ENCODE results near the gene PLA2G6. TPM values are rescaled to one million over a fixed set of nuclear protein-coding genes. Genes with fewer than 3 reads are reported as not detected.
"Not testable (repeated sequence)": the region's sequence is repeated elsewhere in the genome, so short reads cannot be mapped to it uniquely, and the experiment has no call there.

Gene PLA2G6
- total RNA-seq, 1 experiment from 2014 or later = 36.0 TPM

DNA sequence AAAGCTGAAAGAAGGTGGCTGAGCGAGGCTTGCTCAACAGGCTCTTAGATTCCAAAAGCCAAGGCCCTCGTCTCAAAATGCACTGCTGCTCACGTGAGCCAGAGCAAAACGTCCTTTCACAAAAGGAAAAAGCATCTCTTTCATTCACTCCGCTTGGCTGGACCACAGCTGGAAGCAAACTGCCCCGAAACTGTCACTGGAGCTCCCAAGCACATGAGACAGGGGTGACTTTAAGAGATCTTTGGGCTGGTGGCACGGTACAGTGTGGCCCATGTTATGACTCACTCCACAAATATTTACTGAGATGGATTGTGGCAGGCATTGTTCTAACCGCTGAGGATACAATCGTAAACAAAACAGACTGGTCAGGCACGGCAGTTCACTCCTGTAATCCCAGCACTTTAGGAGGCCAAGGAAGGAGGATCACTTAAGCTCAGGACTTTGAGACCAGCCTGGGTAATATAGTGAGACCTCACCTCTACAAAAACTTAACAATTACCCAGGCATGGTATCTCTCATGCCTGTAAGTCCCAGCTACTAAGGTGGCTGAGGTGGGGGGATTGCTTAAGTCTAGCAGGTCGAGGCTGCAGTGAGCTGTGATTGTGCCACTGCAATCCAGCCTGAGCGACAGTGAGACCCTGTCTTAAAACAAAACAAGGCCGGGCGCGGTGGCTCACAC, 3.6 kb downstream of the PLA2G6 start:
- Histone ChIP-seq H3K27ac (ENCODE audit: low read depth, low read length) (peak overlapping the region; percentile 97), H3K4me2 (ENCODE audit: low read length) (peak overlapping the region; percentile 96), H2AFZ (ENCODE audit: low read depth, low read length, poor library complexity, severe bottlenecking) (no peak overlapping the region), H3K27me3 (ENCODE audit: insufficient read depth, low read length) (no peaks in the 10 kb centered on the region), H3K9ac (ENCODE audit: low read length) (peak overlapping the region; percentile 55), H3K36me3 (ENCODE audit: control insufficient read depth in 1 of 2, insufficient read depth in 2 of 2, low read length in 2 of 2) (no peaks in the 10 kb centered on the region), H3K9me3 (ENCODE audit: control insufficient read depth in 1 of 2, insufficient read depth in 1 of 2, low read depth in 1 of 2, low read length in 2 of 2) (no peaks in the 10 kb centered on the region), H3K4me1 (ENCODE audit: control insufficient read depth in 1 of 2, insufficient read depth in 2 of 2, low read length in 2 of 2) (peaks cover 52 to 61% of the 10 kb centered on the region in 2 experiments), H3K4me3 (replicated peaks in 1 of 2; ENCODE audit: low read depth in 1 of 2, low read length in 2 of 2) (peak overlapping the region; percentile 8 to 45; a peak in 3 of 4 replicates), H3K9me2 (ENCODE audit: insufficient read depth) (no peaks in the 10 kb centered on the region), H4K20me1 (ENCODE audit: insufficient read depth) (no peaks in the 10 kb centered on the region), H3K79me2 (ENCODE audit: insufficient read depth, low read length) (peaks cover 6% of the 10 kb centered on the region)
- CTCF ChIA-PET = interaction anchor here (0.6 to 1.2 kb wide), 2 partner anchors 63 to 78 kb away, joined by 3 to 4 read pairs; no protein-coding TSS in a partner anchor
- POLR2A ChIA-PET = interaction anchor here (1.0 kb wide), 1 partner anchor 35 kb away, joined by 3 read pairs; no protein-coding TSS in a partner anchor
- intact Hi-C loops (cut with micrococcal nuclease) = no loop called here
- ATAC-seq = peak; percentile 74
- no TSS peak for BruUV-seq (replicated peaks)
- TF ChIP-seq JUND (IDR thresholded peaks at IDR 0.05) (peak; percentile 98), TCF7L2 (IDR thresholded peaks at IDR 0.05; ENCODE audit: borderline replicate concordance, extremely low read depth, insufficient read depth, insufficient read length) (peak; percentile 82), SRF (IDR thresholded peaks at IDR 0.05; ENCODE audit: low read depth) (no peak), CBX3 (IDR thresholded peaks at IDR 0.05; ENCODE audit: low read depth) (peak; percentile 92; the same call in 1 of the 2 replicates), SP1 (IDR thresholded peaks at IDR 0.05; ENCODE audit: low read depth) (peak; percentile 84), YY1 (IDR thresholded peaks at IDR 0.05; ENCODE audit: extremely low read depth, insufficient replicate concordance, low read depth, low read length) (no peak), SIN3A (IDR thresholded peaks at IDR 0.05; ENCODE audit: low read depth) (peak; percentile 70; the same call in 1 of the 2 replicates), CTCF (IDR thresholded peaks at IDR 0.05 in 2 of 3, conservative IDR thresholded peaks at IDR 0.05 in 1 of 3; ENCODE audit: borderline replicate concordance in 1 of 3, insufficient read depth in 1 of 3, low read depth in 2 of 3, low read length in 2 of 3) (no peak), FOSL1 (IDR thresholded peaks at IDR 0.05; ENCODE audit: low read depth) (peak; percentile 93), MAX (IDR thresholded peaks at IDR 0.05) (peak; percentile 89), POLR2AphosphoS5 (IDR thresholded peaks at IDR 0.05; ENCODE audit: low read depth, low read length) (peak; percentile 20; the same call in 1 of the 2 replicates)
- TF ChIP-seq, protein P1, sequence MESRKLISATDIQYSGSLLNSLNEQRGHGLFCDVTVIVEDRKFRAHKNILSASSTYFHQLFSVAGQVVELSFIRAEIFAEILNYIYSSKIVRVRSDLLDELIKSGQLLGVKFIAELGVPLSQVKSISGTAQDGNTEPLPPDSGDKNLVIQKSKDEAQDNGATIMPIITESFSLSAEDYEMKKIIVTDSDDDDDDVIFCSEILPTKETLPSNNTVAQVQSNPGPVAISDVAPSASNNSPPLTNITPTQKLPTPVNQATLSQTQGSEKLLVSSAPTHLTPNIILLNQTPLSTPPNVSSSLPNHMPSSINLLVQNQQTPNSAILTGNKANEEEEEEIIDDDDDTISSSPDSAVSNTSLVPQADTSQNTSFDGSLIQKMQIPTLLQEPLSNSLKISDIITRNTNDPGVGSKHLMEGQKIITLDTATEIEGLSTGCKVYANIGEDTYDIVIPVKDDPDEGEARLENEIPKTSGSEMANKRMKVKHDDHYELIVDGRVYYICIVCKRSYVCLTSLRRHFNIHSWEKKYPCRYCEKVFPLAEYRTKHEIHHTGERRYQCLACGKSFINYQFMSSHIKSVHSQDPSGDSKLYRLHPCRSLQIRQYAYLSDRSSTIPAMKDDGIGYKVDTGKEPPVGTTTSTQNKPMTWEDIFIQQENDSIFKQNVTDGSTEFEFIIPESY (IDR thresholded peaks at IDR 0.05; ENCODE audit: extremely low read depth, insufficient replicate concordance, low read length) = peak; percentile 57
- peak; percentile 82 for DNase-seq (ENCODE audit: low read depth, low spot score)
- RAD21 ChIA-PET (ENCODE audit: low non-redundant PET in 1 of 2, low total read pairs in 2 of 2, uncharacterized antibody in 2 of 2, unreplicated experiment in 2 of 2) = no interaction called here

- ChIA-PET CTCF (interaction anchor here (0.6 to 1.2 kb wide), 2 partner anchors 63 to 78 kb away, joined by 3 to 4 read pairs; no protein-coding TSS in a partner anchor), POLR2A (interaction anchor here (1.0 kb wide), 1 partner anchor 35 kb away, joined by 3 read pairs; no protein-coding TSS in a partner anchor)
- Histone ChIP-seq H3K9ac (ENCODE audit: low read length) (peak overlapping the region; percentile 55), H3K4me2 (ENCODE audit: low read length) (peak overlapping the region; percentile 96), H3K4me3 (replicated peaks in 1 of 2; ENCODE audit: low read depth in 1 of 2, low read length in 2 of 2) (peak overlapping the region in 1 of 2 experiments; percentile 45; a peak in 2 of 4 replicates), H3K27ac (ENCODE audit: low read depth, low read length) (peak overlapping the region; percentile 97), H3K4me1 (ENCODE audit: control insufficient read depth in 1 of 2, insufficient read depth in 2 of 2, low read length in 2 of 2) (peaks cover 50 to 66% of the 10 kb centered on the region in 2 experiments)
- BruUV-seq (replicated peaks); H3K36me3 ChIP-seq (ENCODE audit: control insufficient read depth in 1 of 2, insufficient read depth in 2 of 2, low read length in 2 of 2); intact Hi-C loops (cut with micrococcal nuclease); H3K9me3 ChIP-seq (ENCODE audit: control insufficient read depth in 1 of 2, insufficient read depth in 1 of 2, low read depth in 1 of 2, low read length in 2 of 2); H4K20me1 ChIP-seq (ENCODE audit: insufficient read depth); H3K79me2 ChIP-seq (ENCODE audit: insufficient read depth, low read length); H2AFZ ChIP-seq (ENCODE audit: low read depth, low read length, poor library complexity, severe bottlenecking); DNase-seq (ENCODE audit: low read depth, low spot score); H3K9me2 ChIP-seq (ENCODE audit: insufficient read depth); H3K27me3 ChIP-seq (ENCODE audit: insufficient read depth, low read length); RAD21 ChIA-PET (ENCODE audit: low non-redundant PET in 1 of 2, low total read pairs in 2 of 2, uncharacterized antibody in 2 of 2, unreplicated experiment in 2 of 2): not testable (repeated sequence)
- peak; percentile 0; the same call in 1 of the 2 replicates for ATAC-seq
These were observed 4.1 kb downstream of the PLA2G6 start for GRCh38 chr22:38177571-38177925.
